ENCODE results near the gene OTOF.

The OTOF gene

DNA sequence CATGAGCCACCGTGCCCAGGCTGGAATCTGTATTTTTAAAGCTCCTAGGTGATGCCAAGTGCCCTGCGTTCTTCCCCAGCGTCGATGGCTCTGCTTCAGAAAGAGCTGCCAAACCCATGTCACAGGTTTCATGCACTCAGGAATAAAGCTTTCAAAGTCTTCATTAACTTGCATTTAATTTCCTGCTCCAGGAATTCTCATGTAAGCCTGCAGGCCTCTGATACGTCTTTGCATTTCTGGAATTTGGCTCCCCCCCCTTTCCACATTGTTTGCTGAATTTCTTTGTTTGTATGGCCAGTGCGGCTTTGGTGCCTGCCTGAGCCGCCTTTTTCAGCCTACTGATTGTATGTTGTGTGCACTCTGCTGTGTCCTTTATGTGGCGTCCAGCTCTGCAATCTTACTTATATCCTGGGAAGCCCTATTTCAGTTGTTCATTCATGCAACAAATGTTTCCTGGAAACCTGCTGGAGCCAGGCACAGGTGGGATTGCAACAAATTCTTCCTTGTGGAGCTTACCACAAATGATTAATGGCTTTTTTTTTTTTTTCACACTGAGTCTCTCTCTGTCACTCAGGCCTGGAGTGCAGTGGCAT lies 17.9 kb upstream of the OTOF start:
- no peak for DNase-seq

DNA sequence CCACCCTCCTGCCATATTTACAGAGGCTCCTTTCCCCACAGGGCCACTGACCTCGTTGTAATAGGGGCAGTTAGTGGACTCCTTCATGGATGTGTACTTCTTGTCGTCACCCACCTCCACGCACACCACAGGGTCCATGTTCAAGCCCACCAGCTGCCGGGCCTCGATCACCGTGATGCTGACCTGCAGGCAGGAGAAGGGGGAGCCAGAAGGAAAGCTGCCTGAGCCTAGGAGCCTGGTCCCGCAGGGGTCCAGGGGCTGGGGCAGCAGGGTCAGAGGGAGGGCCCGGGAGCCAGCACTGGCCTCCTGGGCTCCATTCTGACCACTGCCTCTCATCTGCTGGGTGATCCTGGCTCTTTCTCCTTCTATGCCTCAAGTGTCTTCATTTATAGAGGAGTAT lies 17.0 kb upstream of the OTOF start:
- DNase-seq: no peak

DNA sequence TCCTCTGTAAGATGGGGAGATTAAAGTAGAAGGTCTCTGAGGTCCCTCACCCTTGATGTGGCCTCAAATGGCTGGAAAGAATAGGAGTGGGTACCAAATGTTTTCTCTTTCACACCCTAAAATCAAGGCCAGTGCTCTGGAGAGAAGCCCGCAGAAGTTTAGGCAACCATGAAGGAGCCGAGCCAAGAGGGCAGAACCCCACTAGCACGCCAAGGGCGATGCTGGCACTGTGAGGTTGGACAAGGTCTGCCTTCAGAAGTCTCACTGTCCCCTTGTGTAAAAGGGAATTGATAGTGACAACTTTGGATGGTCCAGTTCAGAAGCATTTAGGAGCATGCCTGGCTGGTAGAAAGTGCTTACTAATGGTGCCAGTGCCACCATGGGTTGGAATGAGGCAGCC lies 16.3 kb upstream of the OTOF start:
- DNase-seq: no peak

DNA sequence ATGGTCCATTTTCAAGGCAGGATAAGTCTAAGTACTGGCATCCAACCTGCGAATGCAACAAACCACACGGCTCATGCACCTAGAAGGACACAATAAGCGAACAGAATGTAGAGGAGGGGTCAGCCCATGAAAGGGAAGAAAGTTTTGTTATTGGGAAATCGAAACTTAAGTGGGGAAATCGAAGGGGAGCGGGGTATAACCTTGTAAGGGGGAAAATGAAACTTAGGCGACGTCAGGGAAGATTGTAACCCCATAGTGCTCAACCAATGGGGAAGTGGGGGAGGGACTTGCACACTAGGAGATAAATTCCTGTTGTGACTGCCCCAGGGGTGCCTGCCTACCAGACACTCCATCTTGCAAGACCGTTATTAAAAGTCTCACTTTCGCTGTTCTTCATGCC lies 15.6 kb upstream of the OTOF start:
- DNase-seq: no peak

DNA sequence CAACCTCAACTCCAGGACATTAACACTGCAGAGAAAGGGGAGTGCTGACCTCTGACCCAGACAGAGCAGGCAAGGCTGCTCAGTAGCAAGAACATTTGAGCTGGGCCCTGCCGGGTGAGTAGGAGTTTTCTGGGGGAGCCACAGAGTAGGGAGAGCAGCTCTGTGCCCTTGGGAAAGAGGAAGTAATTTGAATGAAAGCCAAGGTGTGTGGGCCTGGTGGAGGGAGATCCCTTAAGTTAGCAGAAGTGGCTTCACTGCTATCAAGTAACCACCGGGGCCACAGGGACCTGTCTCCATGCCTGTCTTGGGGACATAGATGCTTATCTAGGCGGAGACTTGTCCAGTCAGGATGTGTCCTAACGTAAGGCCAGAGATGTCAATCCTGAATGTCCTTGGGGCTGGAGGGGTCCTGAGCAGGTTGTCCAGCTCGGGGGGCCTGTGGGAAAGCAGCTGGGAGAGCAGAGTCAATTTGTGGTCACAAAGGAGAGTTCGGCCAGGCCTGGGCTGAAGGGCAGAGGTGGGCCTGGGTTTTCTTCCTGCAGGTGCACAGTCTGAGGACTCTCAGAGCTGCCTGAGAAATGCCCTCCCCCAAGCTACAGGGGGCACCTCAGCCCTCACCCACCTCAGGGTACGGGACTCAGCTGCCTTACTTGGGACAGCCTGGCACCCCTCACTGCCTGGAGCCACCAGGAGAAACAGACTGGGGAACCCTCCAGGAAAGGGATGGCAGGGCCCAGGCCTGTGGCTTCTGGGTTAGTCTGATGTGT lies 15.0 kb upstream of the OTOF start:
- DNase-seq: no peak

DNA sequence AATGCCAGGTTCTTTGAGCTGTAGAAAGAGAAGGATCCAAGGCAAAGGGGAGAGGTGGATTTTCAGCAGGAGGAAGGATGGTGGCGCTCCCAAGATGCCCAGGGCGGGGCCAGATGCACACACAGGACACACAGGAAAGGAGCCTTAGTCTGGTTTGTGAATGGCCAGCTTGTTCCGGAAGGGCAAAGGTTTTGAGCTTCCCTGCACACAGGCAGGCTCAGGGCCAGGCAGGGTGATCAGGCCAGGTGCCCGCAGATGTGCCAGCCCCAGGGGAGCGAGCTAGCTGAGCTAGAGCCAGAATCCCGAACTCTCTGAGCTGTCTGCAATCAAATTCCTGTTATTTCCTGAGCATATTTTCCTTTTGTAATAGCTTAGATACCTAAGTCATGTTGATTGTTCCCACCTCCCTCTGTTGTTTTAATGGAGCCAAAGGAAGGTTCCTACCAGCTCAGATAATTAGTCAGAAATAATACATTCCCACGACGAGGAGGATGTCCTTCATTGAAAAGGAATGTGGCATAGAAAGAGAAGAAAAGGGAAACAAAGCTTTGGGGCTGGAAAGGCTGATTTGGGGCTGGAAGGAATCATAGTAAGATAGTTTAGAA lies 13.7 kb upstream of the OTOF start:
- no peak for DNase-seq

DNA sequence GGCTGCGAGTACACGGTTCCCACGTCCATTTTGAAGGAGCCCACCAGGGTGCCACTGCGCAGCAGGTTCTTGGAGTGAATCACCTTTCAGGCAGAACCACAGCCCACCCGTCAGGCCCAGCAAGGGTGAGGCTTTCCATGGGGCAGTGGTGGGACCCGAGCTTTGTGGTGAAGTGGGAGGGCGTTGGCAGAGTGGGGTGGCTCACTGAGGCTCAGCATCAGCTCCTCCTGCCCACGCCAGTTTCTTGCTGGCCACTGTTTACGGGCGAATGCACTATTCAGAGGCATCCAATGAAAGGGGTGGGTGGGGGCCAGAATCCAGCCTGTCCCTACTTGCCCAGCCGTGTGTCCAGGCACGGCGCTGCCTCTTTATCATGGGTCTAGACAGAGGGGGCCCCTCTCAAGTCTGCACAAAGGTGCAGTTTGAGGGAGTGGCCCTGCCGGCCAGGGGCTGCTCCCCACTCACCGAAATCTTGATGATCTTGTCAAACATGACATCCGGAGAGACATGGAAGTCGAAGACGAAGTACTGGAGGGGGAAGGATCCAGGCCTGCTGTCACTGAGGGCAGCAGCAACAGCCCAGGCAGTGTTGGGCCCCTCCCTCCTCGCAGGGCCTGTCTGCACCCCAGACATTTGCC lies 11.4 kb upstream of the OTOF start:
- DNase-seq: no peak

DNA sequence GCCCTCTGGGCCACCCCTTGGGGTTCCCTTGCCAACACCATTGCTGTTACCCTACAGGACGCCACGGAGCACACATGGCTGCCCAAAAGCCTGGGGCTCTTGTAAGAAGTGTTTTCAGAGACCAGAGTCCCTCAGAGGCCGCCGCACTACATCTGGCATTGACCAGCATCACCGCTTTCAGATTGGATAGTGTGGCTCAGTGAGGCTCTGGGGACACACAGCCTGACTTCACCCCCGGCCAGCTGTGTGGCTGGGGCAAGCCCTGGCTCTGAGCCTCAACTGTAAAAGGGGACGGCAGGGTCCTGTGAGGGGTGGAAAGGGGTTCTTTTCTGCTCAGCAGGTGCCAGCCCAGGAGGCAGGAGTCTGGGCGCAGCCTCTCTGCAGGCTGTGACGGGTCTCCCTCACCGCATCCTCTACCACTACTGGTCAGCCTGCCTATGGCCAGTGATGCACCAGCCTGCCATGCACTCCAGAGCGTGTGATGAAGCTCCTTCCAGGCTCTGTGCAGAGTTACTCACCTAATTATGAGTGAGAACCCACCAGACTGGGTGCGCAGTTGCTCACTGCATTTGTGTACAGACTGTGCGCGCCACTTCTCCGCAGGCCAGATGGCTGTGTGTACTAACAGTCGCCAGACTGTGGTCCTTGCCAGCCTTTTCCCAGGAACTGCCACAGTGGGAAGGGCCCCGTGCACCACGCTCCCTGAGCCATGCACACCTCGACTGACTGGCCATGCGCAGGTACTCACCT lies 10.7 kb upstream of the OTOF start:
- peak; percentile 73 for DNase-seq

DNA sequence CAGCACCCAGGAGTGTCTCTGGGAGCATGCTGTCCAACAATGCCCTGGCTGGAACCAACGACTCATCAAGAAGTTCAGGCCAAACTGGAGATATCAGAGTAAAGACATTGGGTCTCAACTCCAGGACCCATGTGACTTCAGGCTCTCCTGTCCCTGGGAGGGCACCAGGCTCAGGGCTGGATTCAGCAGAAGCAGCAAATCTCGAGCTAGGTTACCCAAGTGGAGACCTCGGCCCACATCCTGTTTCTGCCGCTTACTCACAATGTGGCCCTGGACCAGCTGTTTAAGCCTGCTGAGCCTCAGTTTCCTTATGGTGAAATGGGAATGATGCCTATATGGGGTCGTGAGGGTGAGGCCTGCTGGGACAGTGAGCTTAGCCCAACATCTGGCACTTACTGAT lies 9.3 kb upstream of the OTOF start:
- no peak for DNase-seq

DNA sequence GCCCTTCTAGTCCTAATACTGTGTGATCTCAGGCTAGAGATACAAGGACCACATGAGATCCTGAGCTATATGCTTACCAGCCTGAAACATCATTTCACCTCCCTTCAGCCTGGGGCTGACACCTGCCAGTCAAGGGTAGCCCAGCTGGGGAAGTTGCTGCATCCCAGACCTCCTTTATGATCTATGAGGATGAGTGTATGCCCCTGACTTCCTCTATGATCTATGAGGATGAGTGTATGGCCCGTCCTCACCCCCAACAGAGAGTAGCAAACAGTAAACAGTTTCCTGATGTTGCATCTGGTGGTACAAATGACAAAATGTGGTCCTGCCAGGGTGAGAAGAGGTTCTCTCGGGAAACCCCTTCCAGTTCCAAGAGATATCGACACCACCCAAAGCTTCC lies 8.9 kb upstream of the OTOF start:
- DNase-seq: no peak

DNA sequence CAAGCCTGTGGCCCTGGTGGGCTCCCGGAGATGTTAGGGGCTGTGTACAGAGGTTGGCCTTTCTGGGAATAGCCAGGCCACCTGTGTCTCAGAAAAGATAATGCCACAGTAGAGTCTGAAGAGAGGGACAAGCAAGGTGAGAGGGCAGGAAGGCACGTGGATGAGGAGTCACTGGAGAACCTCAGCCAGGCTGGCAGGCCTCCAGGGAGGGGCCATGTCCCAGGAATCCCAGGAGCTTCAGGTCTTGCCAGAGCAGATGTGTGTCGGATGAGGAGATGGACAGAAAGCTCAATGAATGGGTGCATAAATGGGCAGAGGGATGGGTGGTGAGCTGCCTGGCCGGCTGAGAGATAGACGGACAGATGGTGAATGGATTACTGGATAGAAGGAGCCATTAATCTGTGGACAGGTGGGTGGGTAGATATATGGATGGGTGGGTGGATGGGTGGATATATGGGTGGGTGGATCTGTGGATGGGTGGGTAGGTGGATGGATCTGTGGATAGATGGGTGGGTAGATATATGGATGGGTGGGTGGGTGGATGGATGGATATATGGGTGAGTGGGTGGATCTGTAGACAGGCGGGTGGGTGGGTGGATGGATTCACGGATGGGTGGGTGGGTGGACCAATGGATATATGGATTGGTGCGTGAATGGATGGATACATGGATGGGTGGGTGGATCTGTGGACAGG lies 7.9 kb upstream of the OTOF start:
- DNase-seq: no peak

DNA sequence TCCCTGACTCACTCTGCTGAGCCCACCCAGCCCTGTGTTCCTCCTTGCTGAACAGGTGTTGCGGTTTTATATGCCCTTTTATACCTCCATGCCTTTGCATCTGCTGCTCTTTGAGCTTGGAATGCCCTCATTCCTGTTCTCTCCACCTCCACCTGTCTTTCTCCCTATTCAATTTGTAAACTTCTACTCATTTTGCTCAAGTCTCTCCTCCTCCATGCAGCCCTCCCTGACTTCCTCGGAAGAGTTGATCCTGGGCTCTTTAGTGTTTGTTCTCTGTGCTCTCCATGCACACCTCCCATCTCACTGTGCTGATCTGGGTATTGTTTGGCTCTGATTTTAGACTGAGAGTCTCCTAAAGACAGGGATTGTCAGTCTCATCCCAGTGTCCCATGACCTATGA lies 7.2 kb upstream of the OTOF start:
- DNase-seq: no peak

DNA sequence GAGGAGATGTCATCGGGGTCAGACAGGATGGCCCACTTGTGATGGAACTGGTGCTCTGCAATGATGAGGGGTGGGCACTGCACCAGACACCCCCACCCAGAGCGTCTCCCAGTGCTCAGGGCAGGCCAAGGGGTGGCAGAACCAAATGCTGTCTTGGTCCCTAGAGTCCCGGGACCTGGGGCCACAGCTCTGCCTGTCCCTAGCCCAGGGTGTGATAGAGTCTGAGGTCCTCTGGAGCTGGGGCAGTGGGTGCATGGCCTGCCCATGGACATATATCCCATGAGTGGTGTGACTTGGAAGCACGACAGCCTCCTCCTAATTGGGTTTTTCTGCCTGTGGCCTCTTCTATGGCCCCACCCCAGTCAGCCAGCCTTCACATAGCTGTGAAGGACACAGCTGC lies 6.7 kb upstream of the OTOF start:
- no peak for DNase-seq

DNA sequence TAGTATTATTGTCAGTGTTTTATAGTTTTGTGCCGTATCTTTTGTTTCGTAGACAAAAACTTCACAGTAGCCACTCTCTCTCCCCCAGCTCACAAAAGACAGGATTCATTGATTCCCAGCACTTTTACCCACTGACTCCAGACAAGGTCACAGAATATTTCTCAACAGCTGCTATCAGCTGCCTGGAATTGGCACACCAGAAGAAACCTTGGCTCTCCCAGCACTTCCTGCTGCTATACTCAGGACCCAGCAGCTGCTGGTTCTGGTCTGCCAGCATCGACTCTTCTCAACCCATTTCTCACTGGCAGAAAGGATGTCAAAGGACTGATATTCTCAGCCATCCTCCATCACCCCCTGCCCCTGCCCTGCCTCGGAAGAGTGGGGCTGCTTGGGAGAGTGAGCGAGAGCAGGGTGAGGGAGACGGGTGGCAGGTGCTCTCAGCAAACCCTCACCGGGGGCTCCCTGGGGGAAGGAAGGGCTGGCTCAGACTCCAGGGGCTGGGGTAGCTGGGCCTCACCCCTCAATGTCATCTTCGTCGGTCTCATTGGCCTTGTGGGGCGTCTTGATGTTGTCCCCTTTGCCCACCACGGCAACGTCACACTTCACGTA lies 6.1 kb upstream of the OTOF start:
- DNase-seq: peak; percentile 62

DNA sequence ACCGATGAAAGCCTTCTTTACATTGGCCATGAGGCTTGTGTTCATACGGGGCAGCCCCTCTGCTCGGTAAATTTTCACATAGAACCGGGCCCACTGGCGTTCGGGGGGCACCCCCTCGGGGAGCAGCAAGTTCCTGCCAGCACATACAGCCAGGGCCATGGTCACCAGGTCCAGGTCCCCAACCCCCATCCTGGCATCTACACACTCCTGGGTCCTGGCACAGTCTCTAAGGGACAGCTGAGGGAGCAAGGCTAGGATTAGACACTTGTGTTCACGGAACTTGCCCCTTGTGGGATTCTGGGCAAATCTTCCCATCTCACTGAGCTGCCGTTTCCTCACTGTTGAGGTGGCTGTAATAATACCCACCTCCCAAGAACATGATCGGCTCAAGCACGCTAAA lies 5.6 kb upstream of the OTOF start:
- DNase-seq: no peak

DNA sequence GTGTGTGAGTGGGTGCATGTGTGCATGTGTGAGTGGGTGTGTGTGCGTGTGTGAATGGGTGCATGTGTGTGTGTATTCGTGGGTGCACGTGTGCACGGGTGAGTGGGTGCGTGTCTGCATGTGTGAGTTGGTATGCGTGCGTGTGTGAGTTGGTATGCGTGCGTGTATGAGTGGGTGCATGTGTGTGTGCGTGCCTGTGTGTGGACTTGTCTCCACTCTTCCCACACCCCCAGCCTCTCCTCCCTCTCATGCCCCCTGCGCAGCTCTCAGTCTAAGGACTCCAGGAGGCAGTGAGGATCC lies 5.1 kb upstream of the OTOF start:
- no peak for DNase-seq

DNA sequence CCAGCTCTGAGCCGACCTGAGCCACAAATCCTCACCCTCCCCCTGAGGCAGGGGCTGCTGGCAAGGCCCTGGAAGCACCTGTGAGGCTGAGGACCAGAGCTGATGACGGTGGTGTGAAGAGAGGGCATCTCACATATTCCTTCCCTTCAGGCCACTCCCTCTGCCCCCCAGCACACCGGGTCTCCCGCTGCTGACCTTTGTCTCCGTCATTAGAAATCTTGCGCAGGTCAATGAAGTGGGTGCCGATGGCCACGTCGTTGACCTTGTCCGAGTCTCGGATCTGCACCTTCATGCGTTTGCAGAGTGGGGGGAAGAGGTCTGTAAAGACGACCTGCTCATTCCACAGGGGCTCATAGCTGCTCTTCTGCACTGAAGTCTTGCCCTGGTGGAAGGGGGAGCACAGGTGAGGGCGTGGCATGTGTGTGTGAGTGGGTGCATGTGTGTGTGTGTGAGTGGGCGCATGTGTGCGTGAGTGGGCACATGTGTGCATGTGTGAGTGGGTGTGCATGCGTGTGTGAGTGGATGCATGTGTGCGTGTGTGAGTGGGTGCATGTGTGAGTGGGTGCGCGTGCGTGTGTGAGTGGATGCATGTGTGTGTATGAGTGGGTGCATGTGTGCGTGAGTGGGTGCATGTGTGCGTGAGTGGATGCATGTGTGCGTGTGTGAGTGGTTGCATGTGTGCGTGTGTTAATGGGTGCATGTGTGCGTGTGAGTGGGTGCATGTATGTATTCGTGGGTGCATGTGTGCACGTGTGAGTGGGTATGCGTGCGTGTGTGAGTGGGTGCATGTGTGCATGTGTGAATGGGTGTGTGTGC lies 4.5 kb upstream of the OTOF start:
- no peak for DNase-seq

DNA sequence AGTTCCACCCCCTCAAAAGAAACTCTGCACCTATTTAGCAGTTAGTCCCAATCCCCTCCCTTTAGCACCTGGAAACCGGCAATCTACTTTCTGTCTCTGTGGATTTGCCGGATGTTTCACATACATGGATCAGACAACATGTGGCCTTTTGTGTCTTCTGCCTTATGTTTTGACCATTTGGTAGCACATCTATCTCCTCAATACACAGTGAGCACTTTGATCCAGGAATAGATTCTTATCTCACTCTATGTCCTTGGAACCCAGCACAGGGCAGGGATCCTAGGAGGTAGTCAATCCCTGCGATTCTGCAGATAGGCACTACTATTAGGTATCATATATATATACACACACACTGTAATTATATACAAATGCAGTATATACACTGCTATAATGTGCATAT lies 3.8 kb upstream of the OTOF start:
- no peak for DNase-seq

DNA sequence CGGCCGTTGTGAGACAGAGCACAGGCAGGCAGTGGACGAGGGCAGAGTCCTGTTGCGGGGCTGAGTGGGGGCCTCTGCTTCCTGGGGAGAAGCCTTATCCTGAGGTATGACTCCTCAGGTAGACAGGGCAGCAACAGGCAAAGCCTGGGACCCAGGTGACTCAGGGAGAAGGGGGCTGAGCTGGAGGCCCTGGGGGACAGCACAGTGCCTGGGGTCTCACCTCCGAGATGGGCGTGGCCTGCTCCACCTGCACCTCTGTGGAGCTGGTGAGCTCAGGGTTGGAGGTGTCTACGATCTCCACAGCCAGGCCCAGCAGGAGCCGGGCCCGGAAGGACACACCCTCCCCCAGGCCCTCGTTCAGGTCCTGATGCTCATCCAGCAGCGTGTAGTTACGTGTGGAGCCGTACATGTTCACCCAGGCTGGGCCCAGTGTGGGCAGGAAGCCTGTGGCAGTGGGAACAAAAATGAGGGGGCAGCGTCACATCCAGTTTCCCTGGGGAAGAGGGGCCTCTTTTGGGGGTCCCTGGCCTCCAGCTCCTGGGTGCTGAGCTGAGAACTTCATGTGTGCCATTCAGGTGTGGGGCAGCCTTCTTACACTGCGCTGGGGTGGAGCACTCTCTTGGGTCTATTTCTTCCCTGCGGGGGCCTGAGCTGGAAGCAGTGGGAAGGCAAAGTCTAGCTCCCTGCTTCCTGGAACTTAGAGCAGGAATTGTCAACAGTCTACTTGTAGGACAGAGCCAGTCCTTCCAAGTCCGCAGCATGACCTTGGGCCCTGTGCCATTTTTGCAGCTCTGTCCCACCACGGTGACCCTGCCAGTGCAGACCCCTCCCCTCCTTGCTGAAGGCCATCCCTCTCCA lies 2.9 kb upstream of the OTOF start:
- no peak for DNase-seq

DNA sequence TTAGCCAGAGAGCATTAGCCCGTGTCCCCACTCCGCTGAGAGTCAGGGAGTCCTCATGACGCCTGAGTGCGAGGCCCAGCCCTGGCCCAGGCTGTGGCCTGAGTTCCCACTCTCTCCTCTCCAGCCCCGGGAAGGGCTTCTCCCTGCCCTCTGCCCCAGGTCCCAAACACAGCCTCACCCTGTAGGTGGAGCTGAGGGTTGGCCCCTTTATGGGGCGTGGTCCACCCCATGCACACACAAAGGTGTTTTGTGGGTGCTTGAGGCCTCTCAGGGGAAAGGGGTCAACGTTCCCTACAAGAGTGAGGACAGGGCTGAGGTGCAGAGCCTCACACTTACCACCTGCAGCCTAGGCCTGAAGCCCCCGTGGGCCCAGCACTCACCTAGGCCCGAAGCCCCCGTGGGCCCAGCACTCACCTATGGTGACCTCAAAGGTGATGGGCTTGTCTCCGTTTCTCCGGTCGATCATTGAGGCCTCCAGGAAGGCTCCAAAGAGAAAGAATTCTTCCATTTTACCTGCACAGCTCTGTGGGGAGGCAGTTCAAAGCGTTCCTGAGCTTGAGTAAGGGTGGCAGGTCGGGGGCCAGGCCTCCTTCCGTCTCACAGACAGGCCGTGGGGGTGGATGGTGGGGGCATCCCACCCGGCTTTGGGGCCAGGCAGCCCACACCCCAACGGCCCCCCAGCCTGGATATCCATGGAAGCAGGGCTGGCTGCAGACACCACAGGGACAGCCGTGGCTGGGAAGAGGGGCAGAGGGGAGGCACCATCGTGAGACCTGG lies 2.1 kb upstream of the OTOF start:
- DNase-seq: no peak

All from NCI-H446 treated with DMSO at 0.1 percent for 48 hours (cell line).